DOHH2 (cell line): ENCODE measurements around the gene UBE4B.

Source experiments
- CTCF ChIP-seq: fragments of 200-600 bp; sonication (generic); IDR thresholded peaks from one replicate; pipeline ENCODE4 v1.5.1; 2014; ENCODE audit warnings: antibody characterized with exemption, mild to moderate bottlenecking, low read depth, low read length; ENCODE audit not compliant: poor library complexity, severe bottlenecking
- EZH2phosphoT487 ChIP-seq: fragments of 200-600 bp; sonication (generic); IDR thresholded peaks from 2 replicates; pipeline ENCODE4 v1.6.1; 2017; ENCODE audit warnings: borderline replicate concordance, mild to moderate bottlenecking, antibody characterized with exemption, low read length, moderate library complexity, mixed read lengths

GRCh38 chr1:10114746-10115145 is 82.0 kb downstream of the UBE4B start:
- TF ChIP-seq CTCF = no peak
- no peak for TF ChIP-seq EZH2phosphoT487
